ENCODE results near the gene REL.

REL gene

DNA sequence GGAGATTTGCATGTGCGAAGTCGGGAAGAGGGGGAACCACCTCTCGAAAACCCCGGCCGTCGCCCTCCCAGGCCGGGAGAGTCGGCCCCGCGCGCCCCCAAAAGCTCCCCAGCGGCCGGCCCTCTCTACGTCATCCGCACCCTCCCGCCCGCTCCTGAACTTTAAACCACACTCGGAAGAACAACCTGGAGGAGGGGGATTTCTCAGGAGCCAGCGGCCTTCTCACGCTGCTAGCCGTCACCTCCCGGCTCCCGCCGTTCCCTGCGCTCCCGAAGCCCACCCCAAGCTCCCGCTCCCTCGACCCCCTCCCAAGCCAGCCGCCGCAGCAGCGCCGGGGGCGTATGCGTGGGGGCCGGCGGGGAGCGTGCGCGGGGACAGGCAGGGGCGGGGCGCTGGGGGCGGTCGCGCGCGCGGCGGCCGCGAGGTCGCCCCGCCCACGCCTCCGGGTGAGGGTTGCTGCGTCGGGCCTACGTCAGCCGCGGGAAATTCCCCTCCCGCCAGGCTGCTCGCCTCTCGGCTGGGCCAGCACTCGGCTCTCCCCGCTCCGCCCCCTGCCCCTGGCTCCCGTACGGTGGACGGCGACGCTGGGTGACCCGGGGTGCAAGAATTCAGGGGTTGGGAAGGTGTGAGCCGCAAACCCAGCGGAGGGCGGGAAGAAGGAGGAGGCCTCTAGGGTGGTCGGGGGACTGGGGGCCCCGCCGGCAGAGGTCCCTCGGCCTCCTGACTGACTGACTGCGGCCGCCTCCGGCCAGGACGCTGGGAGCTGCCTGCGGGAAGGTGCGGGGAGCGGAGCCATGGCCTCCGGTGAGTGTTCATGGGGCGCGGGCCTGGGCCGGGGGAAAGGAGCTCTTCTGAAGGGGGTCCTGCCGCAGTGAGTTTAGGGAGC is at the start of gene REL:
TSS of gene REL (plus strand) at position 528 of the 886 bp plus-strand sequence. CDS start at position 795, 267 bp downstream.
- Mint-ChIP-seq H3K4me3 (peak within 1 kb of the TSS; percentile 99), H3K9me3 (no peaks in the 10 kb centered on the region), H3K36me3 (peaks cover 42 to 51% of the 10 kb centered on the region in 2 donors), H3K27ac (peak within 1 kb of the TSS; percentile 100), H3K4me1 (peaks cover 23 to 44% of the 10 kb centered on the region in 2 donors), H3K27me3 (peaks cover 0 to 10% of the 10 kb centered on the region in 2 donors)
- ATAC-seq (replicated peaks): peak; percentile 72 to 77
- DNase-seq: peak; percentile 98

GRCh38 chr2:60831921-60832320 is 49.5 kb upstream of the REL start:
- H3K9me3 Mint-ChIP-seq: peaks cover 14 to 22% of the 10 kb centered on the region in 2 donors
- no peak for DNase-seq
- peak overlapping the region; percentile 87 for H3K27ac Mint-ChIP-seq
- peaks cover 25 to 36% of the 10 kb centered on the region in 2 donors for H3K36me3 Mint-ChIP-seq
- no peak for ATAC-seq (replicated peaks)
- peaks cover 69 to 89% of the 10 kb centered on the region in 2 donors for H3K4me1 Mint-ChIP-seq
- no peak overlapping the region for H3K4me3 Mint-ChIP-seq
- H3K27me3 Mint-ChIP-seq: no peaks in the 10 kb centered on the region

DNA sequence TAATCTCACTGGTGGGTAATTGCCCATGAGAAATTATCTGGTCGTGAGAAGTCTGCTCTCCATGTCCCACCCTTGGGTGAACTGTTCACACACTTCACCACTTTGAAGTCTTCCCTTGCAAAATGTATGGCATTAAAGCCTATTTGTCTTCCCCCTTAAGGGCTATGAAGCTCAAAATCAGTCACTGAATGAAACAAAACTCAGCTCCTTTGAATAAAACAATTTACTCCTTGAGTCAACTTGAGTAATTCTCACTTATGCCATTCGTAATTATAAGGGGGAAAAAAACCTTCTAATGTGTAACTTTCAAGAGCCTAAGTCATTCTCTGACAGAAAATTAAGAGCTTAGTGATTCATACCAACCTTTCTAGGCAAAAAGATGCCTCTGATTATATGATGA is 48.8 kb upstream of the REL start:
- ATAC-seq (replicated peaks) (peak in 1 of 2 donors; percentile 3), DNase-seq (no peak)
- H3K4me3 Mint-ChIP-seq: peak overlapping the region; percentile 34 to 53
- peaks cover 14 to 22% of the 10 kb centered on the region in 2 donors for H3K9me3 Mint-ChIP-seq
- H3K36me3 Mint-ChIP-seq: peaks cover 25 to 36% of the 10 kb centered on the region in 2 donors
- peaks cover 68 to 89% of the 10 kb centered on the region in 2 donors for H3K4me1 Mint-ChIP-seq
- no peaks in the 10 kb centered on the region for H3K27me3 Mint-ChIP-seq
- peak overlapping the region; percentile 100 for H3K27ac Mint-ChIP-seq

GRCh38 chr2:60834270-60834717 is 47.1 kb upstream of the REL start:
- peaks cover 14 to 25% of the 10 kb centered on the region in 2 donors for H3K9me3 Mint-ChIP-seq
- peak overlapping the region; percentile 61 to 78 for H3K4me3 Mint-ChIP-seq
- no peaks in the 10 kb centered on the region for H3K27me3 Mint-ChIP-seq
- DNase-seq: peak; percentile 89
- H3K4me1 Mint-ChIP-seq: peaks cover 72 to 95% of the 10 kb centered on the region in 2 donors
- H3K36me3 Mint-ChIP-seq: peaks cover 27 to 44% of the 10 kb centered on the region in 2 donors
- peak overlapping the region; percentile 100 for H3K27ac Mint-ChIP-seq
- peak; percentile 76 to 83 for ATAC-seq (replicated peaks)

- H3K27me3 Mint-ChIP-seq: no peaks in the 10 kb centered on the region
- peaks cover 10 to 17% of the 10 kb centered on the region in 2 donors for H3K9me3 Mint-ChIP-seq
- DNase-seq (no peak), ATAC-seq (replicated peaks) (no peak)
- no peak overlapping the region for H3K4me3 Mint-ChIP-seq
- peaks cover 71 to 94% of the 10 kb centered on the region in 2 donors for H3K4me1 Mint-ChIP-seq
- peak overlapping the region; percentile 100 for H3K27ac Mint-ChIP-seq
- peaks cover 29 to 46% of the 10 kb centered on the region in 2 donors for H3K36me3 Mint-ChIP-seq
These were observed 44.9 kb upstream of the REL start for GRCh38 chr2:60836491-60836890.

- peaks cover 71 to 93% of the 10 kb centered on the region in 2 donors for H3K4me1 Mint-ChIP-seq
- DNase-seq: peak; percentile 36
These were observed 44.3 kb upstream of the REL start for GRCh38 chr2:60837123-60837522.

DNA sequence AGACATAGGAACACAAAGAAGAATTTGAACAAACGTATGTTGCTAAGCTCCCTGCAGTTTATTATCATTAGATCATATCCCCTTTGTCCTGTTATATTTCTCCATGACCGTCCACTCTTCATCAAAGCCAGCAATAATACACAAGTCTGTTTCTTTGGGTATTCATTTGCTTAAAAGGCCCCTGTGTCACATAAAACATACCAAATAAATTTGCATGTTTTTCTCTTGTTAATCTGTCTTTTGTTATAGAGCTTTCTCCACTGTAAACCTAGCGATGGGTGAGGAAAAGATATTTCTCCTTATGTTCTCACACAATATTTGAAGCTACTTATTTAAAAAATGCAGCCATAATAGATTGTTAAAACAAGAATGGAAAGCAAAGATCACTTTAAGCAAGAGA is 42.9 kb upstream of the REL start:
- peak overlapping the region; percentile 27 to 64 for H3K4me3 Mint-ChIP-seq
- peaks cover 7 to 15% of the 10 kb centered on the region in 2 donors for H3K9me3 Mint-ChIP-seq
- no peak for DNase-seq
- no peak for ATAC-seq (replicated peaks)
- H3K27me3 Mint-ChIP-seq: no peaks in the 10 kb centered on the region
- peaks cover 72 to 93% of the 10 kb centered on the region in 2 donors for H3K4me1 Mint-ChIP-seq
- H3K36me3 Mint-ChIP-seq: peaks cover 28 to 51% of the 10 kb centered on the region in 2 donors
- H3K27ac Mint-ChIP-seq: peak overlapping the region; percentile 100

More at GRCh38 chr2:60837123-60837522, 44.3 kb upstream of the REL start:
- H3K4me3 Mint-ChIP-seq: peak overlapping the region; percentile 45 to 52
- peaks cover 27 to 46% of the 10 kb centered on the region in 2 donors for H3K36me3 Mint-ChIP-seq
- ATAC-seq (replicated peaks): peak in 1 of 2 donors; percentile 5
- peaks cover 10 to 17% of the 10 kb centered on the region in 2 donors for H3K9me3 Mint-ChIP-seq
- H3K27me3 Mint-ChIP-seq: no peaks in the 10 kb centered on the region
- peak overlapping the region; percentile 100 for H3K27ac Mint-ChIP-seq

- Mint-ChIP-seq H3K36me3 (peaks cover 28 to 53% of the 10 kb centered on the region in 2 donors), H3K9me3 (peaks cover 4 to 15% of the 10 kb centered on the region in 2 donors), H3K27me3 (no peaks in the 10 kb centered on the region), H3K4me3 (peak overlapping the region; percentile 64 to 67), H3K4me1 (peaks cover 75 to 93% of the 10 kb centered on the region in 2 donors), H3K27ac (peak overlapping the region; percentile 100)
- DNase-seq (peak; percentile 87), ATAC-seq (replicated peaks) (peak; percentile 77 to 78)
These were observed 42.1 kb upstream of the REL start for GRCh38 chr2:60839126-60839813.

DNA sequence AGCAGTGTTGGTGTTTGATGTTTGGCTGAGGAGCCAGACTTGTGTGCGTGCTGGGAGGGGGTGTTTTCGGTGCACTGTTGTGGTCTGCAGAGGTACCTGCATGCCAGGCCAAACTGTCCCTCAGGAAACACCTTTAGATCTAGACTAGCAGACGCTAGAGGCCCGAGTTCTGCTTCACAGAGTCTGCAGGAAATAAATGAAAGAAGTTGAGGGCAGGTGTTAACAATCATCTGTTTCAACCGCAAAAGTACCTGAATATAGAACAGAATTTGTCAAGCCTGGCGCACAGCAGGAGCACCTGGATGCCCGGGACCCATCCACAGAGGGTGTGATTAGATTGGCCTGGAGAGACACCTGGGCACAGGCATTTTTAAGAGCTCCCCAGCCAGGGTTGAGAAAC is 40.5 kb upstream of the REL start:
- peak overlapping the region; percentile 100 for H3K27ac Mint-ChIP-seq
- H3K4me1 Mint-ChIP-seq: peaks cover 67 to 91% of the 10 kb centered on the region in 2 donors
- H3K36me3 Mint-ChIP-seq: peaks cover 19 to 40% of the 10 kb centered on the region in 2 donors
- H3K27me3 Mint-ChIP-seq: no peaks in the 10 kb centered on the region
- ATAC-seq (replicated peaks) (peak; percentile 60 to 66), DNase-seq (peak; percentile 76)
- peaks cover 2 to 6% of the 10 kb centered on the region in 2 donors for H3K9me3 Mint-ChIP-seq
- peak overlapping the region; percentile 71 to 80 for H3K4me3 Mint-ChIP-seq

DNA sequence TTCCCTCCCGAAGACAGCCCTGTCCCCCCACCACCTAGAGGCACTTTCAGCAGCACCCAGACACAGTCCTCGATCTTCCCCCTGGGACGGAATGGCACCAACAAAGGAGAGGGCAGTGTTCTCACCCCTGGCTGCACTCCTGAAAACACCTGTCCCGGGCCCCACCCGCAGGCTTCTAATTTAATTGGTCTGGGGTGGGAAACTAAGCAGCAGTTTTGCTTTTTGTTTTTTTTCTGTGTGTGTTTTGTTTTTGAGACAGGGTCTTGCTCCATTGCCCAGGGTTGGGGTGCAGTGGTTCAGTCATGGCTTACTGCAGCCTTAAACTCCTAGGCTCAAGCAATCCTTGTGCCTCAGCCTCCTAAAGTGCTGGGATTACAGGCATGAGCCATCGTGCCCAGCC is 38.4 kb upstream of the REL start:
- ATAC-seq (replicated peaks): no peak

GRCh38 chr2:60844105-60844504 is 37.3 kb upstream of the REL start:
- peaks cover 17 to 43% of the 10 kb centered on the region in 2 donors for H3K36me3 Mint-ChIP-seq
- H3K27me3 Mint-ChIP-seq: no peaks in the 10 kb centered on the region
- H3K4me3 Mint-ChIP-seq: peak overlapping the region; percentile 85 to 86
- ATAC-seq (replicated peaks): peak; percentile 9 to 16
- peak overlapping the region; percentile 89 for H3K27ac Mint-ChIP-seq
- H3K4me1 Mint-ChIP-seq: peaks cover 63 to 89% of the 10 kb centered on the region in 2 donors
- no peak for DNase-seq
- H3K9me3 Mint-ChIP-seq: peaks cover 3 to 9% of the 10 kb centered on the region in 2 donors

More for the DNA sequence above, 38.4 kb upstream of the REL start:
- DNase-seq: no peak
- peaks cover 66 to 91% of the 10 kb centered on the region in 2 donors for H3K4me1 Mint-ChIP-seq
- no peaks in the 10 kb centered on the region for H3K27me3 Mint-ChIP-seq
- peaks cover 3 to 12% of the 10 kb centered on the region in 2 donors for H3K9me3 Mint-ChIP-seq
- H3K4me3 Mint-ChIP-seq: peak overlapping the region; percentile 85 to 86
- H3K27ac Mint-ChIP-seq: peak overlapping the region; percentile 97
- peaks cover 19 to 49% of the 10 kb centered on the region in 2 donors for H3K36me3 Mint-ChIP-seq

DNA sequence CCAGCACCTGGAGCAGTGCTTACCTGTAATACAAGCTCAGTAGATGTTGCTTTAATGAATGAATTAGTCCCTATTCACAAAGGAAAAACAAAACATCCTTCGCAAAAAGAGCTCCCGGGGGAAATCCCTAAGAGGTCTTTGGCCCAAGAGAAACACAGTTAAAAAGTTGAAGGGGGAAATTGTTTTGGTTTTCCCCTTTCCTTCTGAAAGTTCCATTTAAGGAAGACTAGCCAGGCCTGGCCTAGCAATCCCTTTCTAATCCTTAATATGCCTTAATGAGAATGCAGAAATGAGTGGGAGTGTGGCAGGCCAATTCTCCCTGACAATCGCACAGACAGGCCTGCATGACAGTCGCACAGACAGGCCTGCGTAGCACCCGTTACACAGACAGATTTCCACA is 33.5 kb upstream of the REL start:
- peak overlapping the region; percentile 85 for H3K27ac Mint-ChIP-seq
- no peak overlapping the region for H3K4me3 Mint-ChIP-seq
- H3K36me3 Mint-ChIP-seq: peaks cover 7 to 22% of the 10 kb centered on the region in 2 donors
- no peaks in the 10 kb centered on the region for H3K27me3 Mint-ChIP-seq
- peaks cover 3 to 9% of the 10 kb centered on the region in 2 donors for H3K9me3 Mint-ChIP-seq
- ATAC-seq (replicated peaks): peak in 1 of 2 donors; percentile 19
- peaks cover 46 to 77% of the 10 kb centered on the region in 2 donors for H3K4me1 Mint-ChIP-seq
- no peak for DNase-seq

- Mint-ChIP-seq H3K27ac (no peak overlapping the region), H3K27me3 (no peaks in the 10 kb centered on the region), H3K36me3 (peaks cover 3 to 12% of the 10 kb centered on the region in 2 donors), H3K4me3 (no peak overlapping the region), H3K4me1 (peaks cover 42 to 78% of the 10 kb centered on the region in 2 donors), H3K9me3 (peaks cover 3 to 9% of the 10 kb centered on the region in 2 donors)
- DNase-seq: no peak
- no peak for ATAC-seq (replicated peaks)
These were observed 32.2 kb upstream of the REL start for GRCh38 chr2:60849187-60849586.

Measured in stimulated activated naive B cell treated with anti-CD40 and anti-IgM and Interleukin-4, amounts not matched to agents 10 μg/mL and 1 μg/mL and 100 μg/mL, for 72 hours (primary cell).